Hematopoietic multipotent progenitor cell treated with erythropoietin and hydrocortisone succinate and interleukin-3 and kit ligand, for 8 days (in vitro differentiated cells): ENCODE data around the gene TMPRSS11A.

Source experiments
- DNase-seq: peaks from one replicate; pipeline ENCODE4 v3.0.0-alpha.2; 2015

TMPRSS11A gene

GRCh38 chr4:67861513-67861912 is 101.8 kb downstream of the TMPRSS11A start:
- no peak for DNase-seq
